B cell (primary cell): ENCODE data around the gene TAF1B. TPM values are rescaled to one million over a fixed set of nuclear protein-coding genes. Genes with fewer than 3 reads are reported as not detected.

Source experiments
- ATAC-seq: fragments of 200-7000 bp; cut with Tn5 transposase; one replicate; pipeline ENCODE4 v1.10.0; 2021; ENCODE audit warnings: low read depth, mild to moderate bottlenecking, moderate number of reproducible peaks, moderate library complexity
- CTCF ChIA-PET: fragments of 350-600 bp; sonication (Branson Sonifier 250); formaldehyde crosslinking; loops from one replicate; lab custom pipeline; 2021; ENCODE audit warnings: antibody characterized with exemption, inconsistent platforms; lab: Charles Lee
- POLR2A ChIA-PET: fragments of 350-600 bp; sonication (Branson Sonifier 250); formaldehyde crosslinking; loops from one replicate; lab custom pipeline; 2021; ENCODE audit warnings: antibody characterized with exemption; lab: Charles Lee
- DNase-seq: peaks from one replicate; pipeline ENCODE4 v3.0.0; 2013
- H2AFZ ChIP-seq: 2 replicates; pipeline ENCODE4 v1.6.1; 2012; ENCODE audit warnings: mild to moderate bottlenecking, low read depth, low read length; ENCODE audit not compliant: insufficient read depth, poor library complexity, severe bottlenecking
- H3K27ac ChIP-seq, 2 donors: 1 replicate in 1 of 2; 2 replicates in 1 of 2; pipeline ENCODE4 v1.5.1; 2012 to 2013; ENCODE audit warnings: low read length in 2 of 2, mild to moderate bottlenecking in 2 of 2, moderate library complexity in 1 of 2
- H3K27me3 ChIP-seq, 4 experiments: fragments of 200-600 bp in 1 of 4; sonication (generic) in 1 of 4; replicated peaks in 1 of 4; 1 replicate in 2 of 4; 2 replicates in 2 of 4; pipeline versions ENCODE4 v1.6.1 to v1.7.0; 2013 to 2016; ENCODE audit warnings: low read length in 3 of 4, mild to moderate bottlenecking in 2 of 4, mixed read lengths in 1 of 4, moderate library complexity in 1 of 4; ENCODE audit not compliant: insufficient read depth in 4 of 4, control insufficient read depth in 3 of 4; ENCODE audit errors: control extremely low read depth in 1 of 4
- H3K36me3 ChIP-seq, 2 experiments: replicated peaks in 1 of 2; 1 replicate in 1 of 2; 2 replicates in 1 of 2; pipeline versions ENCODE4 v1.6.1 to v1.7.1; 2013; ENCODE audit warnings: low read length in 1 of 2; ENCODE audit not compliant: insufficient read depth in 2 of 2, control insufficient read depth in 1 of 2; ENCODE audit errors: control extremely low read depth in 1 of 2, extremely low read depth in 1 of 2
- H3K4me1 ChIP-seq, 2 donors: fragments of 200-600 bp in 1 of 2; sonication (generic) in 1 of 2; 1 replicate in 1 of 2; 2 replicates in 1 of 2; pipeline versions ENCODE4 v1.5.1 to v1.6.1; 2013 to 2017; ENCODE audit warnings: low read length in 2 of 2; ENCODE audit not compliant: control insufficient read depth in 2 of 2, insufficient read depth in 2 of 2
- H3K4me2 ChIP-seq: replicated peaks from 2 replicates; pipeline ENCODE3; 2012; ENCODE audit warnings: mild to moderate bottlenecking, low read depth, low read length; ENCODE audit not compliant: poor library complexity, severe bottlenecking
- H3K4me3 ChIP-seq, 5 experiments: fragments of 200-600 bp in 1 of 5; sonication (generic) in 1 of 5; 1 replicate in 3 of 5; 2 replicates in 2 of 5; pipeline versions ENCODE4 v1.5.1 to v1.7.0; 2011 to 2016; ENCODE audit warnings: low read length in 4 of 5, mild to moderate bottlenecking in 4 of 5, low read depth in 2 of 5, control low read depth in 1 of 5, moderate library complexity in 1 of 5; ENCODE audit not compliant: insufficient read depth in 1 of 5; ENCODE audit errors: control extremely low read depth in 1 of 5, extremely low read depth in 1 of 5
- H3K79me2 ChIP-seq: fragments of 200-600 bp; sonication (generic); one replicate; pipeline ENCODE4 v1.6.0; 2016; ENCODE audit warnings: low read length; ENCODE audit not compliant: control insufficient read depth, insufficient read depth
- H3K9ac ChIP-seq: fragments of 200-600 bp; sonication (generic); 2 replicates; pipeline ENCODE4 v1.6.1; 2017; ENCODE audit warnings: mild to moderate bottlenecking, low read length, moderate library complexity
- H3K9me3 ChIP-seq, 3 donors: one replicate each; pipeline versions ENCODE4 v1.6.1 to v1.7.1; 2013; ENCODE audit warnings: low read length in 2 of 3; ENCODE audit not compliant: control insufficient read depth in 2 of 3, insufficient read depth in 1 of 3; ENCODE audit errors: control extremely low read depth in 1 of 3
- H4K20me1 ChIP-seq: 2 replicates; pipeline ENCODE4 v1.6.0; 2012; ENCODE audit warnings: mild to moderate bottlenecking, low read length; ENCODE audit not compliant: insufficient read depth, control insufficient read depth, poor library complexity, severe bottlenecking
- H3K27ac Mint-ChIP-seq: one replicate; pipeline ENCODE4 v1.8.0; 2021; ENCODE audit warnings: mixed read lengths
- H3K27me3 Mint-ChIP-seq: one replicate; pipeline ENCODE4 v1.8.0; 2021; ENCODE audit warnings: mixed read lengths
- H3K4me1 Mint-ChIP-seq: one replicate; pipeline ENCODE4 v1.8.0; 2021; ENCODE audit warnings: mixed read lengths
- H3K4me3 Mint-ChIP-seq: one replicate; pipeline ENCODE4 v1.8.0; 2021; ENCODE audit warnings: mixed read lengths
- H3K9me3 Mint-ChIP-seq: one replicate; pipeline ENCODE4 v1.8.0; 2022; ENCODE audit warnings: mixed read lengths; ENCODE audit not compliant: insufficient read depth
- CTCF ChIP-seq: fragments of 200-600 bp; IDR thresholded peaks from one replicate; pipeline ENCODE4 v1.8.0; 2022; ENCODE audit warnings: antibody characterized with exemption, mild to moderate bottlenecking
- EZH2 ChIP-seq: IDR thresholded peaks from 2 replicates; pipeline ENCODE4 v1.6.1; 2012; ENCODE audit warnings: borderline replicate concordance, low read depth, mild to moderate bottlenecking, moderate library complexity, low read length; ENCODE audit not compliant: insufficient read depth, poor library complexity, severe bottlenecking
- WGBS: methylation state at CpG from one replicate; pipeline ENCODE4 v1.1.5; 2013; ENCODE audit warnings: missing lambda C conversion rate; ENCODE audit not compliant: insufficient coverage; 5-methylcytosine and 5-hydroxymethylcytosine counted together
- intact Hi-C: fragments of 100-400 bp; cut with micrococcal nuclease; formaldehyde crosslinking; loops from one replicate; pipeline ENCODE4 v1.10.0; 2022
- polyA plus RNA-seq: library from polyadenylated mRNA; depleted of rRNA; stranded (reverse); fragments of >200 nt; gene quantifications from 2 replicates; pipeline ENCODE4 v1.2.3, GENCODE V29; 2012
- total RNA-seq, 2 donors: library from RNA; stranded (reverse); fragments of 120-200 nt in 1 of 2; gene quantifications; 1 replicate in 1 of 2; 2 replicates in 1 of 2; pipeline versions ENCODE4 v1.2.3 to v1.2.4, GENCODE V29; 2013 to 2022

The TAF1B gene
- total and polyA plus RNA-seq, 2 donors (not counting 1 experiment from before 2014, with no cell fraction given), result 4.5 to 25.5 TPM

- Mint-ChIP-seq H3K27ac (no peak overlapping the region), H3K9me3 (no peaks in the 10 kb centered on the region), H3K4me3 (peak overlapping the region; percentile 79), H3K4me1 (peaks cover 14% of the 10 kb centered on the region), H3K27me3 (peaks cover 42% of the 10 kb centered on the region)
- peaks cover 0 to 7% (median 0%) of the 10 kb centered on the region in 3 donors for H3K9me3 ChIP-seq
- H2AFZ ChIP-seq, result peak overlapping the region; percentile 79
- WGBS, result 12% methylated on average over 10 of the region's 15 CpGs
- peaks cover 14 to 19% of the 10 kb centered on the region in 2 donors for H3K4me1 ChIP-seq
- ChIA-PET POLR2A (no interaction called here), CTCF (interaction anchor here (1.5 kb wide), 1 partner anchor 95 kb away, joined by 3 read pairs; no protein-coding TSS in a partner anchor)
- H4K20me1 ChIP-seq, result no peaks in the 10 kb centered on the region
- intact Hi-C loops, result loop anchor here (5.0 kb wide), 1 partner anchor 320 kb away; the partner anchor contains the start of gene YWHAQ
- peak overlapping the region; percentile 94 for H3K4me2 ChIP-seq
- H3K36me3 ChIP-seq, result no peaks in the 10 kb centered on the region
- no peak for ATAC-seq
- peak overlapping the region; percentile 66 for H3K9ac ChIP-seq
- TF ChIP-seq EZH2 (no peak), CTCF (no peak)
- H3K4me3 ChIP-seq, result peak overlapping the region in 4 of 5 experiments; percentile 51 to 69 (median 62)
- H3K27me3 ChIP-seq, result peaks cover 0 to 43% (median 20%) of the 10 kb centered on the region in 4 experiments
- H3K79me2 ChIP-seq, result no peaks in the 10 kb centered on the region
- DNase-seq, result no peak
- no peak overlapping the region for H3K27ac ChIP-seq
Observed at GRCh38 chr2:9952286-9952737, 109.0 kb downstream of the TAF1B start.

DNA sequence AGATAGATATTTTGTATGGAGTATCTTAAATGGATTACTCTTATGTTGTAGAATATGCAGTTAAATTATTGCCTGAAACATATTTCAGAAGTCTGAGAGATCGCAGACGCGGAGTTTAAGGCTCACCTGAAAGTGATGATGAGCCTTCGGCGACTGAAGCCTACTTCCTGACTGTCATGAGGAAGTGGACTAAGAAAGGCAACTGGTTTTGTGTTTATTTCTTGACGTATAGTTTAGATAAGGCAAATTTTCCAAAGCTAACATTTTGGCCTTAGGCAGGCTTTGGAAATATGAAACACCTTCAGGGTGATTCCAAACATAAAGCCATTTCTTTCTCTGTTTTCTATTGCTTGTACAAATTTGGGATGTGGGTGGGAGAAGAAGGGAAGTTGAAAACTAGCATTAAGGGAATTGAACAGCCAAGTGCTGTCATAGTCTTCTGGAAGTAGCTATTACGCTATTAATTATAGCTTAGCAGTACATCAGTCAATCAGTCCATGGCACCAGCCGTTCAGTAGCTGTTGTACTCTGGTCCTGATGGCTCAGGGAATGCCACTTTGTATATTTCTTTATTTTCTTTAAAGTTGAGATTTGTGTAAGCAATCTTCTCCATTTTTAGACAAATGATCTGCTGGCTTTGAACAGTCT lies 109.7 kb downstream of the TAF1B start:
- H3K9me3 ChIP-seq, result peaks cover 0 to 7% (median 0%) of the 10 kb centered on the region in 3 donors
- H3K4me3 Mint-ChIP-seq, result peak overlapping the region; percentile 23
- peak; percentile 25 for DNase-seq
- POLR2A ChIA-PET, result no interaction called here
- H3K9ac ChIP-seq, result no peak overlapping the region
- H3K9me3 Mint-ChIP-seq, result no peaks in the 10 kb centered on the region
- peaks cover 14 to 19% of the 10 kb centered on the region in 2 donors for H3K4me1 ChIP-seq
- no peaks in the 10 kb centered on the region for H3K79me2 ChIP-seq
- ATAC-seq, result no peak
- no peaks in the 10 kb centered on the region for H4K20me1 ChIP-seq
- no peak overlapping the region for H3K4me3 ChIP-seq
- peak overlapping the region; percentile 94 for H3K4me2 ChIP-seq
- peaks cover 46% of the 10 kb centered on the region for H3K27me3 Mint-ChIP-seq
- intact Hi-C loops, result loop anchor here (5.0 kb wide), 1 partner anchor 321 kb away; the partner anchor contains the start of gene YWHAQ
- no peak overlapping the region for H2AFZ ChIP-seq
- H3K4me1 Mint-ChIP-seq, result peaks cover 14% of the 10 kb centered on the region
- H3K27me3 ChIP-seq, result peaks cover 0 to 41% (median 20%) of the 10 kb centered on the region in 4 experiments
- no peak overlapping the region for H3K27ac Mint-ChIP-seq
- H3K36me3 ChIP-seq, result no peaks in the 10 kb centered on the region
- H3K27ac ChIP-seq, result no peak overlapping the region
- WGBS, result 64% methylated on average over 4 of the region's 8 CpGs
- TF ChIP-seq EZH2, result no peak
- TF ChIP-seq CTCF, result no peak
- CTCF ChIA-PET, result interaction anchor here (1.5 kb wide), 1 partner anchor 95 kb away, joined by 3 read pairs; no protein-coding TSS in a partner anchor
